ENCODE data around the gene APMAP.

Gene APMAP

GRCh38 chr20:24963672-24964505 lies 28.7 kb downstream of the APMAP start:
- no peak for DNase-seq

- no peak for DNase-seq
Measured at GRCh38 chr20:24962510-24962909, 30.0 kb downstream of the APMAP start.

- DNase-seq: no peak
Measured at GRCh38 chr20:24962182-24962492, 30.4 kb downstream of the APMAP start.

GRCh38 chr20:24961384-24962181 lies 31.0 kb downstream of the APMAP start:
- DNase-seq: no peak

- DNase-seq: no peak
Measured at GRCh38 chr20:24960861-24961260, 31.7 kb downstream of the APMAP start.

- no peak for DNase-seq
Measured at GRCh38 chr20:24960302-24960801, 32.2 kb downstream of the APMAP start.

DNA sequence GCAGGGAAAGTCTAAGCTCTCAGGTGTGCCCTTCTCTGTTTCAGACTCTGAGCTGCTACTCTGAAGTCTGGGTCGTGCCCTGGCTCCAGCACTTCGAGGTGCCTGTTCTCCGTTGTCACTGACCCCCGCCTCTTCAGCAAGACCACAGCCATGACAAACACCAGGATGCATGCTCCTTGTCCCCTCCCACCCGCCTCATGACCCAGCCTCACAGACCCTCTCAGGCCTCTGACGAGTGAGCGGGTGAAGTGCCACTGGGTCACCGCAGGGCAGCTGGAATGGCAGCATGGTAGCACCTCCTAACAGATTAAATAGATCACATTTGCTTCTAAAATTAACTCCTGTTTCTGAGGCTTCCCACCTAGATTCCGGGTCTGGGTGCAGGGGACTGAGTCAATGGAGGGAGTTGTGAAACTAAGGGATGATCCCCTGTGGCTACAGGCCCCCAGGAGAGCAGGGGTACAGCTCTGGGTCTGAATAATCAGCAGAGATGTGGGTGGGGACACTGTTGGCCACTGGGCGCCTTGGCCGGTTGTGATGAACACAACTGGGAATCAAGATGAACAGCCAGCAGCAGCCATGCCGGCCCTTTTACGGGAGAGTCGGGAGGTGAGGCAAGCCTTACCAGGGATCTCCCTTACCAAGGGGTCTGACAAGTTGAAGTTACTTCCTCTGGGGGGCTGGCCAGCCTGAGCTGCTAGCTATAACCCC lies 32.8 kb downstream of the APMAP start:
- no peak for DNase-seq

GRCh38 chr20:24958506-24959385 lies 33.8 kb downstream of the APMAP start:
- DNase-seq: no peak

DNA sequence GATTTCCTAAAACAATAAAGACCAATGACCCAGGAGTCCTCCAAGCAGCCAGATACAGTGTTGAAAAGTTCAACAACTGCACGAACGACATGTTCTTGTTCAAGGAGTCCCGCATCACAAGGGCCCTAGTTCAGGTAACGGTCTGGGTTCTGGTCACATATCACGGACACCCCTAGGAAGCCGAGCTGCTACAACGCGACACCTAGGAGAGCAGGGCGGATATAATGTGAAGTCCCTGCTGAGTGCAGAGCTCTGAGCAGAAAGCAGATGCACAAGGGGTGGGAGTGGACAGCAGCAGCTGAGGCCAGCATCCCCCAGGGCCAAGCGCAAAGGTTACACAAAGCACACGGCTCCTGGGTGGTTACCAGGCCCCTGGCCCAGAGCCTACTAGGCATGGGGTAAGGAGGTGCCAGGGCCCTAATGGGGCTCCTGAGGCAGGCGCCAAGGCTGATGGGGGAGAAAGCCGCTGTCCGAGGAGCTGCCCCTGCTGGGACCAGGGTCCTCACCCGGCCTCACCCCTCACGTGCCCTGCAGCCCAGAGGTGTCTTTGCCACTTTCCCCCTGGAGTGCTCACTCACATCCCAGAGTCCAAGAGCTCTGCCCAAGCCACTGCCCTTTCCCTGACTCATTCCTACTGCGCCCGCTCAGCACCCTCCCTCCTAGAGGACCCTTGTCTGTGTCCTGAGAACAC lies 35.1 kb downstream of the APMAP start:
- no peak for DNase-seq

- no peak for DNase-seq
Measured at GRCh38 chr20:24956001-24956841, 36.3 kb downstream of the APMAP start.

- no peak for DNase-seq
Measured at GRCh38 chr20:24955045-24955444, 37.5 kb downstream of the APMAP start.

GRCh38 chr20:24954566-24954965 lies 38.0 kb downstream of the APMAP start:
- no peak for DNase-seq

DNA sequence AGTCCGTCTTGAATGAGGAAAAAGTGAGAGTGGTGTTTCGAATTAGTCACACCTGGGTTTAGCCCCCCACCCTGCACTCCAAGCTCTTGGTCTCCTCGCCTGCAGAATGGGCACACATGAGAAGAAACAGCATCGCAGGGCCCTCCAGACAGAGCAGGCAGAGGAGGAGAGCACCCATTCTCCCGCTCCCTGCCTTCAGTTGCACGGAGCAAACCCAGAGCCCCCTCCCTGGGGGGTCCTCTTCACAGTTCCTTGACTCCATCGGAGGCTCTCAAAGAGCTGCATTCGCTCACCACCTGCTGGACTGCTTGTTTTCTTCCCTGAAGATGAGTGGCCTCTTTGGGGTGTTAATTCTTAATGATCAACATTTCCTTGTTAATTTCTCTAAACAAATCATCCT lies 38.4 kb downstream of the APMAP start:
- DNase-seq: no peak

DNA sequence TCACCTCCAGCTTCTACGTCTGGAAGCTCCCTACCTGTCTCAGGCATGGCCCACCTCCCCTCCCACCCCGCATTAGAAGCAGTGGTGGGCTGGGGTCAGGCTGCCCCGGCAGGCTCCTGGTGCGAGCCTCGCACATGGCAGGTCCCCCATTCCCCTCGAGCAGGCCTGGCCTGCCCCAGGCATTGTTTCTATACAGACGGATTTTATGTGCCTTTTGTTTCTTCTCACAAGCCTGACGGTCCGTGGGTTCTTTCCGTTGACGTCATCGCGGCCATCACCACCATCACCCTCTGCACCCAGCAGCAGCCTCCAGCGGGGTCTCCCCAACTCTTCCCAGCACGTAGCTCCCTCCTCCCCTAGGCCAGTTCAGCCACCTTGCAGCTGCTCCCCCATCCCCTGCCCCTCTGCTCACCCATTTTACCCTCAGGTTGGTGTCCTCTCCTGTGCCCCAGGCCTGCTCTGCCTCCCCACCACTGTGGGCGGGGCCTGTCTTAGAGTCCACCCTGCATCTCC lies 38.9 kb downstream of the APMAP start:
- no peak for DNase-seq

DNA sequence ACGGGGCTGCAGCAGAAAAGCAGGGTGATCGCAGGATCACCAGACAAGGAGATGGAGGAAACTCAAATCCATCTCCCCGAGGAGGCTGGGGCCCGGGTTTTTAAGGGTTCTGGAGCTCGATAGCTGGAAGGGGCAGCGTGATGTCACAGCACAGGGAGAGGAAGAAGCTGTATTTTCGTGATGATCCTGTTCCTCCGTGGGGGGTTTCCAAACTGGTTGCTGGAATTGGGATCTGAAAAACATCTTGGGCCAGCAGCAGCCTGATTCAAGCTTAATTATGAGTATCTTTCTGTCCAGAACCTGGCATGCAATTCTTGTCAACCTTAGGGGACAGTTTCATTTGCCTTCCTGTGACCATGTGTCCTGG lies 39.4 kb downstream of the APMAP start:
- DNase-seq: no peak

- DNase-seq: no peak
Measured at GRCh38 chr20:24952376-24953208, 40.0 kb downstream of the APMAP start.

DNA sequence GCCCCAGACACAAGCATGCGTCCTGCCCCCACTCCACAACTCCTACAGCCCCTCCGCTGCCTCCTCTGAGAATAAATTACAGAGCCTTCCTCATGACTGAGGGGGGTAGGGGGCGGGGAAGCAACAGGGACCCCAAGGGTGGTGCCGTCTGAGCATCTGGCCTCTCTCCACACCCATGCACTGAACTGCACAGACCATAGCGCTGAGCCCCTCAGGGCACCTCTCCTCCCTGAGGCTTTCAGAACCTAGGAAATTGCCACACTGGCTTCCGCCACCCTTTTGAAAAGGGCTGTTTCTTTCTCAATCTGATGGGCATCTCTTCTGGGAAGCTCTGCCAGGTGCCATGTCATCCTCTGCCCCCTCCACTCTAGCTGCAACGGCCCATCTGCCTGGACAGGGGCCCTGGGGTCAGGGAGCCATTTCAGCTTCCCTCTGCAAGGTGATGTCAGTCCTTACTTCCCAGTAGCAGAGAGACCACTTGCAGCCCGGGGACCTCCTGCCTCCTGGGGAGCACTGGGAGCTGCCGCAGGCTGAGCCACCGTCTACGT lies 40.9 kb downstream of the APMAP start:
- DNase-seq: no peak

GRCh38 chr20:24950836-24951525 lies 41.6 kb downstream of the APMAP start:
- no peak for DNase-seq

Measured in NCI-H1048 (cell line).